ENCODE data around the gene JMJD7. TPM values are rescaled to one million over a fixed set of nuclear protein-coding genes. Genes with fewer than 3 reads are reported as not detected.

The JMJD7 gene
- total RNA-seq, 1 donor from 2014 or later: 26.2 TPM

- H3K36me3 Mint-ChIP-seq (ENCODE audit: insufficient read depth): no peaks in the 10 kb centered on the region
- H3K9me3 Mint-ChIP-seq (ENCODE audit: low read depth): no peaks in the 10 kb centered on the region
- H3K27ac Mint-ChIP-seq: no peak overlapping the region
- no peak for TF ChIP-seq CTCF (IDR thresholded peaks at IDR 0.05; ENCODE audit: unreplicated experiment)
- no peak for DNase-seq (ENCODE audit: low spot score, unreplicated experiment)
- peaks cover under 1% of the 10 kb centered on the region for H3K4me1 Mint-ChIP-seq (ENCODE audit: low read depth)
- no peaks in the 10 kb centered on the region for H3K27me3 Mint-ChIP-seq
- no peak overlapping the region for H3K4me3 Mint-ChIP-seq (ENCODE audit: low read depth)
Measured at GRCh38 chr15:41860049-41860828, 32.3 kb downstream of the JMJD7 start.

- DNase-seq (ENCODE audit: low spot score, unreplicated experiment): no peak
- peaks cover 5% of the 10 kb centered on the region for H3K4me1 Mint-ChIP-seq (ENCODE audit: low read depth)
- H3K27me3 Mint-ChIP-seq: no peaks in the 10 kb centered on the region
- no peak for TF ChIP-seq CTCF (IDR thresholded peaks at IDR 0.05; ENCODE audit: unreplicated experiment)
- H3K36me3 Mint-ChIP-seq (ENCODE audit: insufficient read depth): no peaks in the 10 kb centered on the region
- H3K27ac Mint-ChIP-seq: no peak overlapping the region
- H3K9me3 Mint-ChIP-seq (ENCODE audit: low read depth): no peaks in the 10 kb centered on the region
- no peak overlapping the region for H3K4me3 Mint-ChIP-seq (ENCODE audit: low read depth)
Measured at GRCh38 chr15:41861736-41862356, 34.0 kb downstream of the JMJD7 start.

GRCh38 chr15:41862515-41863116 lies 34.7 kb downstream of the JMJD7 start:
- Mint-ChIP-seq H3K27me3 (no peaks in the 10 kb centered on the region), H3K9me3 (ENCODE audit: low read depth) (no peaks in the 10 kb centered on the region), H3K4me1 (ENCODE audit: low read depth) (peaks cover 10% of the 10 kb centered on the region), H3K36me3 (ENCODE audit: insufficient read depth) (no peaks in the 10 kb centered on the region), H3K27ac (no peak overlapping the region), H3K4me3 (ENCODE audit: low read depth) (no peak overlapping the region)
- no peak for DNase-seq (ENCODE audit: low spot score, unreplicated experiment)
- no peak for TF ChIP-seq CTCF (IDR thresholded peaks at IDR 0.05; ENCODE audit: unreplicated experiment)

GRCh38 chr15:41865490-41866055 lies 37.7 kb downstream of the JMJD7 start:
- Mint-ChIP-seq H3K4me3 (ENCODE audit: low read depth) (no peak overlapping the region), H3K27me3 (no peaks in the 10 kb centered on the region), H3K4me1 (ENCODE audit: low read depth) (peaks cover 12% of the 10 kb centered on the region), H3K36me3 (ENCODE audit: insufficient read depth) (no peaks in the 10 kb centered on the region), H3K9me3 (ENCODE audit: low read depth) (no peaks in the 10 kb centered on the region), H3K27ac (no peak overlapping the region)
- TF ChIP-seq CTCF (IDR thresholded peaks at IDR 0.05; ENCODE audit: unreplicated experiment): no peak
- no peak for DNase-seq (ENCODE audit: low spot score, unreplicated experiment)

- Mint-ChIP-seq H3K9me3 (ENCODE audit: low read depth) (no peaks in the 10 kb centered on the region), H3K27me3 (no peaks in the 10 kb centered on the region), H3K4me1 (ENCODE audit: low read depth) (peaks cover 12% of the 10 kb centered on the region), H3K27ac (no peak overlapping the region), H3K4me3 (ENCODE audit: low read depth) (no peak overlapping the region), H3K36me3 (ENCODE audit: insufficient read depth) (no peaks in the 10 kb centered on the region)
- DNase-seq (ENCODE audit: low spot score, unreplicated experiment): no peak
- TF ChIP-seq CTCF (IDR thresholded peaks at IDR 0.05; ENCODE audit: unreplicated experiment): no peak
Measured at GRCh38 chr15:41866263-41866703, 38.4 kb downstream of the JMJD7 start.

Measured in progenitor cell of endocrine pancreas (in vitro differentiated cells).